HepG2 (cell line): Measurements from ENCODE around the gene C1RL. TPM values are rescaled to one million over a fixed set of nuclear protein-coding genes. Genes with fewer than 3 reads are reported as not detected.

Experiments used
- ATM ChIP-seq: fragments of 450-650 bp; IDR thresholded peaks from 2 replicates; pipeline ENCODE4 v1.7.1; 2017; ENCODE audit warnings: mild to moderate bottlenecking, borderline replicate concordance
- DMAP1 ChIP-seq: IDR thresholded peaks from 2 replicates; pipeline ENCODE4 v1.6.1; 2016
- EP300 ChIP-seq, 3 experiments: sonication (generic) in 1 of 3; formaldehyde crosslinking in 1 of 3; IDR thresholded peaks; 2 replicates each; pipeline versions ENCODE4 v1.5.1 to v1.6.1; 2011 to 2020; ENCODE audit warnings: low read depth in 2 of 3, low read length in 2 of 3, borderline replicate concordance in 1 of 3, improper control_type of control experiment in 1 of 3, mild to moderate bottlenecking in 1 of 3, missing genetic modification reagents in 1 of 3, moderate library complexity in 1 of 3
- ESRRA ChIP-seq: sonication (generic); formaldehyde crosslinking; IDR thresholded peaks from 2 replicates; pipeline ENCODE4 v1.5.1; 2020; ENCODE audit warnings: mild to moderate bottlenecking, low read depth, missing genetic modification reagents
- NFKBIZ ChIP-seq: IDR thresholded peaks from 2 replicates; pipeline ENCODE4 v1.6.1; 2018; ENCODE audit warnings: missing genetic modification reagents, missing compliant biosample characterization
- RBFOX2 ChIP-seq: fragments of 200-400 bp; formaldehyde crosslinking; IDR thresholded peaks from 2 replicates; pipeline ENCODE4 v1.6.1; 2017; ENCODE audit warnings: low read depth, mild to moderate bottlenecking, low read length
- SKIL ChIP-seq: sonication (generic); formaldehyde crosslinking; IDR thresholded peaks from 2 replicates; pipeline ENCODE4 v1.8.0; 2022; ENCODE audit warnings: missing genetic modification reagents, mild to moderate bottlenecking, moderate library complexity, borderline replicate concordance
- TARDBP ChIP-seq: sonication (generic); formaldehyde crosslinking; IDR thresholded peaks from 2 replicates; pipeline ENCODE4 v1.8.0; 2022; ENCODE audit warnings: mild to moderate bottlenecking, missing genetic modification reagents
- XRCC5 ChIP-seq: fragments of 200-400 bp; formaldehyde crosslinking; optimal IDR thresholded peaks from 2 replicates; pipeline ENCODE3; 2017; ENCODE audit warnings: mild to moderate bottlenecking, low read length
- ZBTB8A ChIP-seq: sonication (generic); formaldehyde crosslinking; IDR thresholded peaks from 2 replicates; pipeline ENCODE4 v1.4.0; 2020; ENCODE audit warnings: mild to moderate bottlenecking, low read depth, missing genetic modification reagents, borderline replicate concordance
- ZNF431 ChIP-seq: sonication (generic); formaldehyde crosslinking; IDR thresholded peaks from 2 replicates; pipeline ENCODE4 v1.9.0; 2022; ENCODE audit warnings: missing genetic modification reagents, low read depth, mild to moderate bottlenecking, borderline replicate concordance
- ZNF580 ChIP-seq: IDR thresholded peaks from 2 replicates; pipeline ENCODE4 v1.6.1; 2016; ENCODE audit warnings: low read depth, borderline replicate concordance
- ZNF652 ChIP-seq: IDR thresholded peaks from 2 replicates; pipeline ENCODE4 v1.6.1; 2016; ENCODE audit warnings: low read depth, borderline replicate concordance
- ZNF773 ChIP-seq: sonication (generic); formaldehyde crosslinking; IDR thresholded peaks from 2 replicates; pipeline ENCODE4 v1.4.0; 2020; ENCODE audit warnings: missing genetic modification reagents, borderline replicate concordance
- polyA plus RNA-seq, 8 experiments: library from polyadenylated mRNA; depleted of rRNA in 3 of 8; stranded (reverse) in 7 of 8; unstranded in 1 of 8; fragments of >200 nt; fragmentation: Illumina TruSeq in 4 of 8; extraction: Trizol in 4 of 8; gene quantifications; 2 replicates each; pipeline versions ENCODE4 v1.2.1 to v1.2.3, GENCODE V29; 2011 to 2016; ENCODE audit warnings: low read depth in 4 of 8, missing spikeins in 1 of 8, mixed read lengths in 1 of 8; ENCODE audit not compliant: insufficient read depth in 1 of 8
- total RNA-seq, 5 experiments: library from RNA; depleted of rRNA; stranded (reverse); fragments of >200 nt; fragmentation: Illumina TruSeq; extraction: Trizol; gene quantifications; 2 replicates each; pipeline ENCODE4 v1.2.3, GENCODE V29; 2016; ENCODE audit warnings: low read depth in 1 of 5
- TF ChIP-seq, protein P1 (sequence below): sonication (generic); formaldehyde crosslinking; IDR thresholded peaks from 2 replicates; pipeline ENCODE4 v1.4.0; 2020; ENCODE audit warnings: missing genetic modification reagents
- TF ChIP-seq, protein P2 (sequence below): sonication (generic); formaldehyde crosslinking; IDR thresholded peaks from 2 replicates; pipeline ENCODE4 v1.4.0; 2020; ENCODE audit warnings: missing genetic modification reagents, borderline replicate concordance

Gene C1RL
- total and polyA plus RNA-seq, 2 of the 13 experiments (the other 11 are each of a cell fraction or from before 2014, with no cell fraction given), result 28.9 to 53.1 TPM

DNA sequence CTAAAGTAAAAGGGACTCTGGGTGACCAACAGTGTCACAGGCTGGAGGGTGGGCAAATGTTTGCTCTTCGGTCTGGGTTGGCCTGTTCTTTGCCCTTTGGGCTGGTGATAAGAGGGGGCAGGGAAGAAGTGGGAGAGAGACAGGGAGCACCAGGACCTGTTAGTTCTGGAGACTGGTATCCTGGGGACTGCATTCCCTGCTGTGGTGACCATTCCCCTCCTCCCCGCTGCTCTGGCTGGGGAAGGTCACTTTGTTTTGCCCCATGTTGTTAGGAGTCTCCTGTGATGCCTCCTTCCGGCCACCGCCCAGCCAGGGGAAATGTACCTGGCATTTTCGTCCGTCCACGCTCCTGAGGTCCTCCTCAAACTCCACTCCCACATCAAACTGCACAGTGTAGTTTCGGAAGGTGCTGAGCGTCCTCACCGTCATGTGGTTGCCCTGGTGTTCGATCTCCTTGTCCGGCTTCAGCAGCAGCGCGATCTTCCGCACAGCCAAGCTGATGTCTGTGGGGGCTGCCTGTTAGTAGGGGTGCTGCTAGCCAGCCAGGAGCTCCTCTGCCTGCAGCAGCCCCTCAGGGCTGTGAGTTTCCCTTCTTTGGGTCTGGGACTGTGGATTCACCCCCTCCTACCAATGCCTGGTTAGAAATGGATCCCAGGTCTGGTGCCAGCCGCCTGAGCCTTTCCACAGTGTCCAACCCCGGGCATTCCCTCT lies 19.1 kb upstream of the C1RL start (continued):
- TF ChIP-seq, protein P1, sequence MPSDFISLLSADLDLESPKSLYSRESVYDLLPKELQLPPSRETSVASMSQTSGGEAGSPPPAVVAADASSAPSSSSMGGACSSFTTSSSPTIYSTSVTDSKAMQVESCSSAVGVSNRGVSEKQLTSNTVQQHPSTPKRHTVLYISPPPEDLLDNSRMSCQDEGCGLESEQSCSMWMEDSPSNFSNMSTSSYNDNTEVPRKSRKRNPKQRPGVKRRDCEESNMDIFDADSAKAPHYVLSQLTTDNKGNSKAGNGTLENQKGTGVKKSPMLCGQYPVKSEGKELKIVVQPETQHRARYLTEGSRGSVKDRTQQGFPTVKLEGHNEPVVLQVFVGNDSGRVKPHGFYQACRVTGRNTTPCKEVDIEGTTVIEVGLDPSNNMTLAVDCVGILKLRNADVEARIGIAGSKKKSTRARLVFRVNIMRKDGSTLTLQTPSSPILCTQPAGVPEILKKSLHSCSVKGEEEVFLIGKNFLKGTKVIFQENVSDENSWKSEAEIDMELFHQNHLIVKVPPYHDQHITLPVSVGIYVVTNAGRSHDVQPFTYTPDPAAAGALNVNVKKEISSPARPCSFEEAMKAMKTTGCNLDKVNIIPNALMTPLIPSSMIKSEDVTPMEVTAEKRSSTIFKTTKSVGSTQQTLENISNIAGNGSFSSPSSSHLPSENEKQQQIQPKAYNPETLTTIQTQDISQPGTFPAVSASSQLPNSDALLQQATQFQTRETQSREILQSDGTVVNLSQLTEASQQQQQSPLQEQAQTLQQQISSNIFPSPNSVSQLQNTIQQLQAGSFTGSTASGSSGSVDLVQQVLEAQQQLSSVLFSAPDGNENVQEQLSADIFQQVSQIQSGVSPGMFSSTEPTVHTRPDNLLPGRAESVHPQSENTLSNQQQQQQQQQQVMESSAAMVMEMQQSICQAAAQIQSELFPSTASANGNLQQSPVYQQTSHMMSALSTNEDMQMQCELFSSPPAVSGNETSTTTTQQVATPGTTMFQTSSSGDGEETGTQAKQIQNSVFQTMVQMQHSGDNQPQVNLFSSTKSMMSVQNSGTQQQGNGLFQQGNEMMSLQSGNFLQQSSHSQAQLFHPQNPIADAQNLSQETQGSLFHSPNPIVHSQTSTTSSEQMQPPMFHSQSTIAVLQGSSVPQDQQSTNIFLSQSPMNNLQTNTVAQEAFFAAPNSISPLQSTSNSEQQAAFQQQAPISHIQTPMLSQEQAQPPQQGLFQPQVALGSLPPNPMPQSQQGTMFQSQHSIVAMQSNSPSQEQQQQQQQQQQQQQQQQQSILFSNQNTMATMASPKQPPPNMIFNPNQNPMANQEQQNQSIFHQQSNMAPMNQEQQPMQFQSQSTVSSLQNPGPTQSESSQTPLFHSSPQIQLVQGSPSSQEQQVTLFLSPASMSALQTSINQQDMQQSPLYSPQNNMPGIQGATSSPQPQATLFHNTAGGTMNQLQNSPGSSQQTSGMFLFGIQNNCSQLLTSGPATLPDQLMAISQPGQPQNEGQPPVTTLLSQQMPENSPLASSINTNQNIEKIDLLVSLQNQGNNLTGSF (CRISPR knock-in tag), result no peak
- TF ChIP-seq, protein P2, sequence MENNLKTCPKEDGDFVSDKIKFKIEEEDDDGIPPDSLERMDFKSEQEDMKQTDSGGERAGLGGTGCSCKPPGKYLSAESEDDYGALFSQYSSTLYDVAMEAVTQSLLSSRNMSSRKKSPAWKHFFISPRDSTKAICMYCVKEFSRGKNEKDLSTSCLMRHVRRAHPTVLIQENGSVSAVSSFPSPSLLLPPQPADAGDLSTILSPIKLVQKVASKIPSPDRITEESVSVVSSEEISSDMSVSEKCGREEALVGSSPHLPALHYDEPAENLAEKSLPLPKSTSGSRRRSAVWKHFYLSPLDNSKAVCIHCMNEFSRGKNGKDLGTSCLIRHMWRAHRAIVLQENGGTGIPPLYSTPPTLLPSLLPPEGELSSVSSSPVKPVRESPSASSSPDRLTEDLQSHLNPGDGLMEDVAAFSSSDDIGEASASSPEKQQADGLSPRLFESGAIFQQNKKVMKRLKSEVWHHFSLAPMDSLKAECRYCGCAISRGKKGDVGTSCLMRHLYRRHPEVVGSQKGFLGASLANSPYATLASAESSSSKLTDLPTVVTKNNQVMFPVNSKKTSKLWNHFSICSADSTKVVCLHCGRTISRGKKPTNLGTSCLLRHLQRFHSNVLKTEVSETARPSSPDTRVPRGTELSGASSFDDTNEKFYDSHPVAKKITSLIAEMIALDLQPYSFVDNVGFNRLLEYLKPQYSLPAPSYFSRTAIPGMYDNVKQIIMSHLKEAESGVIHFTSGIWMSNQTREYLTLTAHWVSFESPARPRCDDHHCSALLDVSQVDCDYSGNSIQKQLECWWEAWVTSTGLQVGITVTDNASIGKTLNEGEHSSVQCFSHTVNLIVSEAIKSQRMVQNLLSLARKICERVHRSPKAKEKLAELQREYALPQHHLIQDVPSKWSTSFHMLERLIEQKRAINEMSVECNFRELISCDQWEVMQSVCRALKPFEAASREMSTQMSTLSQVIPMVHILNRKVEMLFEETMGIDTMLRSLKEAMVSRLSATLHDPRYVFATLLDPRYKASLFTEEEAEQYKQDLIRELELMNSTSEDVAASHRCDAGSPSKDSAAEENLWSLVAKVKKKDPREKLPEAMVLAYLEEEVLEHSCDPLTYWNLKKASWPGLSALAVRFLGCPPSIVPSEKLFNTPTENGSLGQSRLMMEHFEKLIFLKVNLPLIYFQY (CRISPR knock-in tag), result peak; percentile 38; the same call in 1 of the 2 replicates
- TF ChIP-seq ZNF431 (CRISPR knock-in tag), result peak; percentile 65; the same call in 1 of the 2 replicates
- peak; percentile 64; the same call in 1 of the 2 replicates for TF ChIP-seq SKIL
- 0 out of 2 replicates have a peak, but pooled peaks have one; percentile 65 for TF ChIP-seq TARDBP (CRISPR knock-in tag)
- 0 out of 2 replicates have a peak, but pooled peaks have one; percentile 19 for TF ChIP-seq ZNF580 (CRISPR knock-in tag)
- TF ChIP-seq ATM, result no peak
- TF ChIP-seq RBFOX2, result peak; percentile 58
- peak in 1 of 2 experiments; percentile 76; a peak in 1 of 4 replicates for TF ChIP-seq EP300 (IDR thresholded peaks at IDR 0.05; ENCODE audit: low read depth in 2 of 2, low read length in 2 of 2)
- peak; percentile 31; the same call in 1 of the 2 replicates for TF ChIP-seq EP300 (CRISPR knock-in tag; IDR thresholded peaks at IDR 0.05; ENCODE audit: borderline replicate concordance)
- TF ChIP-seq NFKBIZ (CRISPR knock-in tag), result 0 out of 2 replicates have a peak, but pooled peaks have one; percentile 47
- no peak for TF ChIP-seq ZBTB8A (CRISPR knock-in tag)
- TF ChIP-seq ZNF652 (CRISPR knock-in tag), result no peak
- TF ChIP-seq ZNF773, result no peak
- TF ChIP-seq DMAP1 (CRISPR knock-in tag), result peak; percentile 51
- TF ChIP-seq ESRRA (CRISPR knock-in tag), result peak; percentile 90; the same call in 1 of the 2 replicates
- TF ChIP-seq XRCC5, result peak; percentile 38
